ENCODE data around the gene MKLN1. TPM values are rescaled to one million over a fixed set of nuclear protein-coding genes. Genes with fewer than 3 reads are reported as not detected.
"Not testable (repeated sequence)": the region's sequence is repeated elsewhere in the genome, so short reads cannot be mapped to it uniquely, and the experiment has no call there.

Gene MKLN1
- total RNA-seq, result 44.2 and 46.1 TPM in 2 replicates

GRCh38 chr7:131327626-131328376 is at the start of gene MKLN1:
TSS of gene MKLN1 (plus strand) at chr7:131327876. CDS start at chr7:131327900, 24 bp downstream.
- intact Hi-C loops (cut with micrococcal nuclease), result loop anchor here (1.0 to 10.0 kb wide), 13 partner anchors 43 to 1755 kb away; partner anchors contain the start of genes CEP41, CHCHD3, COPG2 and KLHDC10

DNA sequence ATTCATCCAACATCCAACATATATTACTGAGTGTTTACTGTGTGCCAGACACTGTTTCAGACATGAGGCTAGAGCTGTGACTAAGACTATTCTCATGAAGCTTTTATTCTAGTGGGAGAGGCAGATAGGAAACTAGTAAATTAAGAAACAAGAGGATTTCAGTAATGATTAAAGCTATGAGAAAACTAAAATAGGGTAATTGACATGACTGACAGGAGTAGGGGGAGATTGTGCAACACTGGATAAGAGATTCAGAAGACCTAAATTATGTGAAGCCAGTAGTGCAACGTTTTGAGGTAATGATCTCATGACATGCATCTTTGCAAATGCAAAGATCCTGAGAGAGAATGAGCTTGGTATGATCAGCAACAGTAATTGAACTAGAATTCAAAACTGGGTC is 48.6 kb upstream of the MKLN1 start:
- intact Hi-C loops (cut with micrococcal nuclease), result no loop called here

DNA sequence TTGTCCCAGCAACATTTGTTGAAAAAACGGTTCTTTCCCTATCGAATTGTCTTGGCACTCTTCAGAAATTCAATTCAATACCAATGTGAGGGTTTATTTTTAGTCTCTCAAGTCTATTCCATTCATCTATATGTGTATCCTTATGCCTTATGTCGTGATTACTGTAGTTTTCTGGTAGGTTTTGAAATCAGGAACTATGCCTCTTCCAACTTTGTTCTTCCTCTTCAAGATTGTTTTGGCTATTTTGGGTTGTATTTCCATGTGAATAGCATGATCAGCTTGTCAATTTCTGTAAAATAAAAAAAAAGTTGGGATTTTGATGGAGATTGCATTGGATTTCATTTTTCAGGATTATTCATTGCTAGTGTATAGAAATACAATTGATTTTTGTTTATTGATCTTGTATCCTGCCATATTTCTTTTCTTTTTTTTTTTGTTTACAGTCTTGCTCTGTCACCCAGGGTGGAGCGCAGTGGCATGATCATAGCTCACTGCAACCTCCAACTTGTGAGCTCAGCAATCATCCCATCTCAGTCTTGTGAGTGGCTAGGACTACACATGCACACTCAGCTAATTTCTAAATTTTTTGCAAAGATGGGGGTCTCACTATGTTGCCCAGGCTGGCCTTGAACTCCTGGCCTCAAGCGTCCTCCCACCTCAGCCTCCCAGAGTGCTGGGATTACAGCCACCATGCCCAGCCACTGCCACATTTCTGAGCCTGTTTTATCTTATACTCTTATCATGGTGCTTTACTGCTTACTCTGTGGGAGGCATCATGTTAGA is 46.2 kb upstream of the MKLN1 start:
- intact Hi-C loops (cut with micrococcal nuclease), result no loop called here

DNA sequence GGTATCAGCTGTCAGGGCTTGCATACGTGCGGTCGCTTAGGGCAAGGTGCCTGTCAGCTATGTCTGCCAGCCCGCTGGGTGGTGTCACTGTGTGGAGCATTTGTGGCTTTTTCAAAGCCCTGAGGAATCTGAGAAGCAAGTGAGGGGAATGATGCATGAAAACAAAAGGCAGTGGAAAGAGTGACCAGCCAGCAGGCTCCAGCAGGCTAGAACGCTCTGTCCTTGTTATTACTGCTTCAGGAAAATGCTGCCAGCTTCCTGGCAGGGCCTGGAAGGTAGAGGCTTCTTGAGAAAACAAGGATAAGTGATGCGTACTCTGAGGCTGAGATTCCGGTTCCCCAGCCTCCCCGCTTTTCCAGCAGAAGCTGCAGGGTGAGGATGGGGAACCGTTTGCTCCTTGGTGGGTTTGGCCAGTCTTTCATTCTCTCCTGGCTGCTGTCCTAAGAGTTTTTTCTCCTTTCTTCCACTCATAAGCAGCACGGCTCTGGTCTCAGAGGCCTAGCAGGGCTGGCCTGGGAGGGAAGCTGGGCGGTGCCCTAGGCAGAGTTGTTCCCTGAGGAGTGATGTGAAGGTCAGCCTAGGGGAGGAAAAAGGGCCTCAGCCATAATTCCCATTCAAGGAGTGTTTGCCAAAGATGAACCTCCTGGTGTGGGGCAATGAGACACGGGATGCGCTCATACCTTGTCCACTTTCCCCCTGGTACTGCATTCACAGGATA is 42.8 kb upstream of the MKLN1 start:
- intact Hi-C loops (cut with micrococcal nuclease), result no loop called here

GRCh38 chr7:131285556-131285955 is 42.1 kb upstream of the MKLN1 start:
- intact Hi-C loops (cut with micrococcal nuclease), result no loop called here

GRCh38 chr7:131288450-131288849 is 39.2 kb upstream of the MKLN1 start:
- intact Hi-C loops (cut with micrococcal nuclease), result no loop called here

GRCh38 chr7:131289051-131289450 is 38.6 kb upstream of the MKLN1 start:
- intact Hi-C loops (cut with micrococcal nuclease), result no loop called here

GRCh38 chr7:131292141-131292905 is 35.4 kb upstream of the MKLN1 start:
- intact Hi-C loops (cut with micrococcal nuclease), result no loop called here

DNA sequence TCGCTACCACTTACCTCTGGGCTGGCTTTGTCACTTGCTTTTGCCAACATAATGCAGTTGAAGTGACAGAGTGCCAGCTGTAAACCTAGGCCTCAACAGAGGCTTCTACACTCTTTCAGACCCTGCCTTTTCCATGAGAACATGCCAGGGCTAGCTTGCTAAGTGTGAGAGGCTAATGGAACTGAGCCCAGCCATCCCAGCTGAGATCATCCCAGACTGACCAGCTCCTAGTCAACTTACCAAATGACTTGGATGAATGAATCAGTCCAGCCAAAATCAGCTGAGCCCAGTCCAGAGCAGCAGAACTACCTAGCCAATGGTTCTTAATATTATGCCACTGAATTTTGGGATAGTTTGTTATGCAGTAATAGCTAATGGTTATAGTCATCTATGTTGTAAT is 34.7 kb upstream of the MKLN1 start:
- intact Hi-C loops (cut with micrococcal nuclease), result no loop called here

GRCh38 chr7:131294553-131294952 is 33.1 kb upstream of the MKLN1 start:
- intact Hi-C loops (cut with micrococcal nuclease), result no loop called here

- intact Hi-C loops (cut with micrococcal nuclease), result no loop called here
Observed at GRCh38 chr7:131298608-131298992, 29.1 kb upstream of the MKLN1 start.

DNA sequence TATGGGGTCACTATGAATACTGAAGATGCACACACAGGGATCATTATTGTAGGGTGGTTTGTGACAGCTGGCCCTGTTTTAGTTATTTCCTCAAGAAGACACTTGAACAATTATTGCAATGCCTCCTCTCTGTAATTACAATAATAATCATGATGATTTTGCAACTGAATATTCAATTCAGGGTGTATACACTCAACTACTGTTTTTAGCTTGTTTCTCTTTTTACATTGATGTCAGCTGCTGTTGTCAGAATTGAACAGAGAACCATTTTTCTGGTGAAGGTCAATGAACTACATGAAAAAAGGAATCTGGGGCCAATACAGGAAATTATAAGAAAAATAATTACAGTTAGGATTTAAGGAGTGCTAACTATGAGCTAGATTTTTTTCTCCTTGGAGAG is 28.6 kb upstream of the MKLN1 start:
- intact Hi-C loops (cut with micrococcal nuclease), result no loop called here

DNA sequence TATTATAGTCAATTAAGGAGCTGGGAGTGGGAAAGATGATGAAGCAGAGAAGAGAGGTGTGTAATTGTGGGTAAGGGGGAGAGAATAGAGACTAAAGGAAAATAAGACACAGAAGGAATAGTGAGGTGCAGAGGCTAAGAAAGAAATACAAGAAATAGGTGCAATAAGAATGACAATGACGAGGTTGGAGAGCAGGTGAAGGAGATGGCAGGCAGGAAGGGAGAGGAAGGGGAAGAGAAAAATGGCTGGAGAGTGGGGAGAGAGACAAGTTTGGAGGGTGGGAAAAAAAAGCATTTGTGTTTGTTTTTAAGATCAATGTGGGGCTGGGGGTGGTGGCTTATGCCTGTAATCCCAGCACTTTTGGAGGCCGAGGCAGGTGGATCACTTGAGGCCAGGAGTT is 27.6 kb upstream of the MKLN1 start:
- intact Hi-C loops (cut with micrococcal nuclease), result no loop called here

DNA sequence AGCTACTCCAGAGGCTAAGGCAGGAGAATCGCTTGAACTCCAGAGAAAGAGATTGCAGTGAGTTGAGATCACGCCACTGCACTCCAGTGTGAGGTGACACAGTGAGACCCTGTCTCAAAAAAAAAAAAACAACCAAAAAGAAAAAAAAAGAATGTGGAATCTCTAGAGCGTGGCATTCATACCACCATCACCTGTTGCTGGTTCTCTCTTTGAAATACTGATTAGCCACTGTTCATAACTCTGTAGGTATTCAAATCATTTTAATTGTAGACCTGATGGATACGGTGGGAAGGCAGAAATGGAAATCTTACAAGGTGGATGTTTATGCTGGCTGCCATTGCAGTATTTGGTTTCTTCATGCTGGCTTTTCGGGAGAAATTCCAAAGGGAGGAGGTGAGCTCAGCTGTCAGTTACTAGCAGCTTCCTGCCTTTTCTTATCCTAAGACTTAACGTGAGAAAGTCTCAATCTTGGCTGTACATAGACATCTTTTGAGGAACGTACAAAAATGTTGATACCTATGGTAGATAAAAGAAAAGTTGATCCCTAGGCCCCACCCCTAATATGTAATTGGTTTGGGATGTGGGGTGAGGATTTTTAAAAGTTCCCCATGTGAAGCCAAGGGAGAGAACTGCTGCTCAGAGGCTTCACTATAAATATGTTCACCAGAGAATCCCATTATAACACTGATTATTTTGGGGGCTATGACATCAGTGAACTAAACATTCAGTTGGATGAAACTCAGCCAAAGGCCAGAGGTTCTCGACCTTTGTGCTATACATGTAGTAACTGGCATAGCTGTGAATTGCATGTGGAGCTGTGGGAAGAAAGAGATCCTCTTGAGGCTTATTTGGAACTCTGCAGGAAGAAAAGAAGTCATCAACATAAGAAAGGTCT is 26.9 kb upstream of the MKLN1 start:
- intact Hi-C loops (cut with micrococcal nuclease), result no loop called here

DNA sequence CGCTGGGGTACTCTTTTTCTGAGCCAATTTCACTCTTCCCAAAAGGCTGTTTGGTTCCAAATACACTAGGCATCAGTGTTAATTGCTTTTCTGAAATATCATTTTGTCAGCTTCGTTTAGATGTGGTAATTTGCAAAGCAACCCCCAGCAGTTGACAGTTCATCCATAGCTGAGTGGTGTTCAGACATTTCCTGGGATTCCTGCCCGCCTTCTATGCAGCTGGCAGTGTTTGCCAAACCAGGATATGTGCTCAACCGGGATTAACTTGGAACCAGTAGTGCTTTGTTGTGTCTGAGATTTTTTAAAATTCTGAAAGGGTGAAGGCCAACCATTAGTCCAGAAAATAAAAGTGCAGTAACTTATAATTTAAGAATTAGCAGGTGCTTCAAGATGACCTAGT is 25.2 kb upstream of the MKLN1 start:
- intact Hi-C loops (cut with micrococcal nuclease), result no loop called here

GRCh38 chr7:131302876-131303707 is 24.6 kb upstream of the MKLN1 start:
- intact Hi-C loops (cut with micrococcal nuclease), result loop anchor here (1.0 kb wide), 2 partner anchors 195 to 234 kb away; no protein-coding TSS in a partner anchor

- intact Hi-C loops (cut with micrococcal nuclease), result no loop called here
Observed at GRCh38 chr7:131305152-131305551, 22.5 kb upstream of the MKLN1 start.

DNA sequence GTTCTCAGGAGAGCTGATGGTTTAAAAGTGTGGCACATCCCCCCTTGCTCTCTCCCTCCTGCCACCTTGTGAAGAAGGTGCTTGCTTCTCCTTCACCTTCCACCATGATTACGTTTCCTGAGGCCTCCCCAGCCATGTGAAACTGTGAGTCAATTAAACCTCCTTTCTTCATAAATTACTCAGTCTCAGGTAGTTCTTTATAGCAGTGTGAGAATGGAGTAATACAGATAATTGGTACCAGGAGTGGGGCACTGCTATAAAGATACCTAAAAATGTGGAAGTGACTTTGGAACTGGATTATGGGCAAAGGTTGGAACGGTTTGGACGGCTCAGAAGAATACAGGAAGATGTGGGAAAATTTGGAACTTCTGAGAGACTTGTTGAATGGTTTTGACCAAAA is 21.6 kb upstream of the MKLN1 start:
- intact Hi-C loops (cut with micrococcal nuclease), result not testable (repeated sequence)

- intact Hi-C loops (cut with micrococcal nuclease), result no loop called here
Observed at GRCh38 chr7:131306777-131307176, 20.9 kb upstream of the MKLN1 start.
